ENCODE measurements around the gene DNAJC5. TPM values are rescaled to one million over a fixed set of nuclear protein-coding genes. Genes with fewer than 3 reads are reported as not detected.

DNAJC5 gene
- total and polyA plus RNA-seq, 2 donors (not counting 3 experiments of a cell fraction or from before 2014, with no cell fraction given): 44.7 to 60.3 TPM

DNA sequence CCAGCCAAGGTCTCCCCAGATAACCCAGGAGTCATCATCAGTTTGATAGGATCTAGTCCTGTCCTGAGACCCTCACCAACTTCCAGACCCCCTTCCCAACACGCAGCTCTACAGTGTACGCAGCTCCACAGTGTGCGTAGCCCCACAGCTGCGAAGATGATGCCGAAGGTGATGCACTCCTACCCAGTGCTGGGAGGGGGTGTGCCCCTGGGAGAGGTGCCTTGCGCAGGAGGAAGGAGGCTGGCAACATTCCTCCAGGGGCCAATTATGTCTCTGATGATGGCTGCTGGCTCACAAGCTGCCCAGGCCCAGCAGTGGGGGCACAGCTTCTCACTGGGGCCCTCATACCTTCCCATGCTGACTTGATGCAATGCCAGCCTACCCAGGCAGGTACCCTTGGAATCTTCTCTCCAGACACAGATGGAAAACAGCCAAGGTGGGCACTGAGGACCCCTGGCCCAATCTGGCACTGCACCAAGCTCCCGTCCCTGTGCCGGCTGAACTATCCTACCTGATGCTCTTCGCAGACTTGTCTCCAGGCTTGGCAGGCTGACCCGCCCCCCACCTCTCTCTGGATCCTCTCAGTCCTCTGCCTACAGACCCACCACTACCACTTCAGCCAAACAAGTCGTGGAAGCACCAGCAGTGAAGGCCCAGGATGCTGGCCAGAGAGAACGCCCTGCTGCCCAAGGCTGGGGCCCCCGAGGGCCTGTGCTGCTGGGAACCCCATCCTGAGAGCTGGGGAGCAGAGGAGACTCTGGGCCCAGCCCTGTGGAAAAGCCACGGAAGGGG is 73.4 kb downstream of the DNAJC5 start:
- BruUV-seq (replicated peaks): no TSS peak
- no peak for DNase-seq (ENCODE audit: low read depth, low spot score)
- H3K79me2 ChIP-seq (ENCODE audit: control insufficient read depth, insufficient read depth, low read length): peaks cover 7% of the 10 kb centered on the region
- dilution Hi-C loops (cut with MboI; ENCODE audit: extremely low pct_ligation_motif_present, low sequenced_read_pairs): no loop called here
- intact Hi-C loops (cut with micrococcal nuclease): no loop called here
- H3K4me3 ChIP-seq (replicated peaks in 1 of 3; ENCODE audit: insufficient read depth in 1 of 3, low read depth in 1 of 3, low read length in 3 of 3): peak overlapping the region in 2 of 3 experiments; percentile 47 to 57
- H3K4me2 ChIP-seq (ENCODE audit: insufficient read depth, low read length): peak overlapping the region; percentile 66
- H2AFZ ChIP-seq (ENCODE audit: low read depth, low read length): no peak overlapping the region
- peaks cover 5 to 26% of the 10 kb centered on the region in 2 experiments for H3K36me3 ChIP-seq (ENCODE audit: control insufficient read depth in 2 of 2, extremely low read depth in 1 of 2, insufficient read depth in 2 of 2, low read length in 2 of 2)
- H3K27me3 ChIP-seq (ENCODE audit: control insufficient read depth in 2 of 2, insufficient read depth in 2 of 2, low read length in 2 of 2): no peaks in the 10 kb centered on the region
- CTCF ChIA-PET: interaction anchor here (1.1 kb wide), 2 partner anchors 12 to 13 kb away, joined by 3 to 5 read pairs; partner anchors contain the start of gene UCKL1
- TF ChIP-seq, protein P1, sequence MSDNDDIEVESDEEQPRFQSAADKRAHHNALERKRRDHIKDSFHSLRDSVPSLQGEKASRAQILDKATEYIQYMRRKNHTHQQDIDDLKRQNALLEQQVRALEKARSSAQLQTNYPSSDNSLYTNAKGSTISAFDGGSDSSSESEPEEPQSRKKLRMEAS (IDR thresholded peaks at IDR 0.05; ENCODE audit: insufficient read depth, insufficient read length): no peak
- TF ChIP-seq JUN (IDR thresholded peaks at IDR 0.05; ENCODE audit: borderline replicate concordance, insufficient read depth, insufficient read length, low read depth): no peak
- TF ChIP-seq POLR2A (IDR thresholded peaks at IDR 0.05; ENCODE audit: low read depth, low read length): no peak
- TF ChIP-seq, protein P2, sequence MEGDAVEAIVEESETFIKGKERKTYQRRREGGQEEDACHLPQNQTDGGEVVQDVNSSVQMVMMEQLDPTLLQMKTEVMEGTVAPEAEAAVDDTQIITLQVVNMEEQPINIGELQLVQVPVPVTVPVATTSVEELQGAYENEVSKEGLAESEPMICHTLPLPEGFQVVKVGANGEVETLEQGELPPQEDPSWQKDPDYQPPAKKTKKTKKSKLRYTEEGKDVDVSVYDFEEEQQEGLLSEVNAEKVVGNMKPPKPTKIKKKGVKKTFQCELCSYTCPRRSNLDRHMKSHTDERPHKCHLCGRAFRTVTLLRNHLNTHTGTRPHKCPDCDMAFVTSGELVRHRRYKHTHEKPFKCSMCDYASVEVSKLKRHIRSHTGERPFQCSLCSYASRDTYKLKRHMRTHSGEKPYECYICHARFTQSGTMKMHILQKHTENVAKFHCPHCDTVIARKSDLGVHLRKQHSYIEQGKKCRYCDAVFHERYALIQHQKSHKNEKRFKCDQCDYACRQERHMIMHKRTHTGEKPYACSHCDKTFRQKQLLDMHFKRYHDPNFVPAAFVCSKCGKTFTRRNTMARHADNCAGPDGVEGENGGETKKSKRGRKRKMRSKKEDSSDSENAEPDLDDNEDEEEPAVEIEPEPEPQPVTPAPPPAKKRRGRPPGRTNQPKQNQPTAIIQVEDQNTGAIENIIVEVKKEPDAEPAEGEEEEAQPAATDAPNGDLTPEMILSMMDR (IDR thresholded peaks at IDR 0.05; ENCODE audit: extremely low read depth in 1 of 2, insufficient read depth in 1 of 2, low read depth in 1 of 2, low read length in 2 of 2): no peak
- no peak for TF ChIP-seq EZH2 (IDR thresholded peaks at IDR 0.05; ENCODE audit: borderline replicate concordance, low read depth, low read length, severe bottlenecking)
- no peak for TF ChIP-seq POLR2AphosphoS5 (IDR thresholded peaks at IDR 0.05; ENCODE audit: insufficient read depth, low read depth, low read length)
- no peak for TF ChIP-seq GATA2 (IDR thresholded peaks at IDR 0.05; ENCODE audit: insufficient read depth, insufficient read length, low read depth, low read length)
- TF ChIP-seq MYC (IDR thresholded peaks at IDR 0.05; ENCODE audit: low read depth, low read length): no peak
- TF ChIP-seq FOS (IDR thresholded peaks at IDR 0.05; ENCODE audit: borderline replicate concordance, insufficient read depth, low read length): no peak
- no peak overlapping the region for H3K27ac ChIP-seq (ENCODE audit: insufficient read depth, low read depth, low read length)
- no peaks in the 10 kb centered on the region for H3K9me3 ChIP-seq (replicated peaks; ENCODE audit: control insufficient read depth, insufficient read depth, low read length)
- peak overlapping the region; percentile 79 for H3K9ac ChIP-seq (replicated peaks; ENCODE audit: extremely low read depth, insufficient read depth, low read length)
- peaks cover 19% of the 10 kb centered on the region for H3K4me1 ChIP-seq (ENCODE audit: control insufficient read depth, extremely low read depth, insufficient read depth, low read length)
- POLR2A ChIA-PET: no interaction called here
- no peaks in the 10 kb centered on the region for H4K20me1 ChIP-seq (replicated peaks; ENCODE audit: control insufficient read depth, extremely low read depth, insufficient read depth, low read length)
- no peak for FAIRE-seq
- no peaks in the 10 kb centered on the region for H3K9me1 ChIP-seq (replicated peaks; ENCODE audit: control insufficient read depth, extremely low read depth, insufficient read depth, low read length)
